WTC11 (cell line): Measurements from ENCODE around the gene TAL2. TPM values are rescaled to one million over a fixed set of nuclear protein-coding genes. Genes with fewer than 3 reads are reported as not detected.

ENCODE experiments used
- ATAC-seq: fragments of 200-7000 bp; cut with Tn5 transposase; 2 replicates; pipeline ENCODE4 v1.10.0; 2021; ENCODE audit warnings: mild to moderate bottlenecking, moderate library complexity
- CTCF ChIA-PET: fragments of 300-600 bp; sonication (Branson Sonifier 250); formaldehyde crosslinking; loops from one replicate; lab custom pipeline; 2021; ENCODE audit warnings: antibody characterized with exemption; lab: Charles Lee
- POLR2A ChIA-PET: fragments of 350-600 bp; sonication (Branson Sonifier 250); formaldehyde crosslinking; loops from one replicate; lab custom pipeline; 2021; ENCODE audit warnings: antibody characterized with exemption; lab: Charles Lee
- DNase-seq: peaks from one replicate; pipeline ENCODE4 v3.0.0; 2021; ENCODE audit warnings: low spot score
- H3K27ac Mint-ChIP-seq: 2 replicates; pipeline ENCODE4 v1.8.0; 2021; ENCODE audit warnings: mixed read lengths
- H3K27me3 Mint-ChIP-seq: 2 replicates; pipeline ENCODE4 v1.8.0; 2021; ENCODE audit warnings: low read depth, mild to moderate bottlenecking, moderate library complexity, mixed read lengths
- H3K36me3 Mint-ChIP-seq: 2 replicates; pipeline ENCODE4 v1.8.0; 2021; ENCODE audit warnings: mixed read lengths
- H3K4me1 Mint-ChIP-seq: 2 replicates; pipeline ENCODE4 v1.8.0; 2022; ENCODE audit warnings: mixed read lengths
- H3K4me3 Mint-ChIP-seq: 2 replicates; pipeline ENCODE4 v1.8.0; 2021; ENCODE audit warnings: mild to moderate bottlenecking, moderate library complexity, mixed read lengths
- H3K9me3 Mint-ChIP-seq: 2 replicates; pipeline ENCODE4 v1.8.0; 2021; ENCODE audit warnings: mixed read lengths
- AR ChIP-seq: fragments of 250-450 bp; sonication (Bioruptor Pico); IDR thresholded peaks from 2 replicates; pipeline ENCODE4 v1.9.0; 2021; ENCODE audit warnings: mild to moderate bottlenecking
- ATF1 ChIP-seq: sonication (generic); formaldehyde crosslinking; IDR thresholded peaks from 2 replicates; pipeline ENCODE4 v1.8.1; 2023; ENCODE audit warnings: mild to moderate bottlenecking, moderate library complexity, missing genetic modification reagents
- CREB1 ChIP-seq: sonication (generic); formaldehyde crosslinking; IDR thresholded peaks from 2 replicates; pipeline ENCODE4 v1.8.0; 2023; ENCODE audit warnings: mild to moderate bottlenecking, missing genetic modification reagents
- E2F5 ChIP-seq: sonication (generic); formaldehyde crosslinking; IDR thresholded peaks from 2 replicates; pipeline ENCODE4 v1.8.1; 2022; ENCODE audit warnings: mild to moderate bottlenecking, moderate library complexity, missing genetic modification reagents
- ESRRA ChIP-seq: sonication (generic); formaldehyde crosslinking; IDR thresholded peaks from 2 replicates; pipeline ENCODE4 v1.8.1; 2022; ENCODE audit warnings: mild to moderate bottlenecking, missing genetic modification reagents, borderline replicate concordance
- GTF2I ChIP-seq: fragments of 250-450 bp; sonication (Bioruptor Pico); conservative IDR thresholded peaks from 2 replicates; pipeline ENCODE4 v1.4.0; 2021; ENCODE audit warnings: mild to moderate bottlenecking
- HMGXB4 ChIP-seq: sonication (generic); formaldehyde crosslinking; IDR thresholded peaks from 2 replicates; pipeline ENCODE4 v1.8.1; 2023; ENCODE audit warnings: mild to moderate bottlenecking, moderate library complexity, missing genetic modification reagents
- IRF1 ChIP-seq: sonication (generic); formaldehyde crosslinking; IDR thresholded peaks from 2 replicates; pipeline ENCODE4 v1.8.0; 2023; ENCODE audit warnings: missing genetic modification reagents
- MLX ChIP-seq: sonication (generic); formaldehyde crosslinking; IDR thresholded peaks from 2 replicates; pipeline ENCODE4 v1.8.1; 2023; ENCODE audit warnings: mild to moderate bottlenecking, missing genetic modification reagents, moderate library complexity
- MYBL2 ChIP-seq: sonication (generic); formaldehyde crosslinking; IDR thresholded peaks from 2 replicates; pipeline ENCODE4 v1.8.1; 2023; ENCODE audit warnings: mild to moderate bottlenecking, moderate library complexity, missing genetic modification reagents
- PRDM15 ChIP-seq: sonication (generic); formaldehyde crosslinking; IDR thresholded peaks from 2 replicates; pipeline ENCODE4 v1.8.0; 2022; ENCODE audit warnings: missing genetic modification reagents
- SMAD3 ChIP-seq: sonication (generic); formaldehyde crosslinking; IDR thresholded peaks from 2 replicates; pipeline ENCODE4 v1.8.0; 2022; ENCODE audit warnings: missing genetic modification reagents, mild to moderate bottlenecking, borderline replicate concordance
- TP53 ChIP-seq: sonication (generic); formaldehyde crosslinking; IDR thresholded peaks from 2 replicates; pipeline ENCODE4 v1.8.1; 2023; ENCODE audit warnings: mild to moderate bottlenecking, missing genetic modification reagents
- ZNF232 ChIP-seq: sonication (generic); formaldehyde crosslinking; IDR thresholded peaks from 2 replicates; pipeline ENCODE4 v1.8.0; 2022; ENCODE audit warnings: mild to moderate bottlenecking, missing genetic modification reagents
- ZNF263 ChIP-seq: sonication (generic); formaldehyde crosslinking; IDR thresholded peaks from 2 replicates; pipeline ENCODE4 v1.8.1; 2022; ENCODE audit warnings: low read depth, mild to moderate bottlenecking, moderate library complexity, missing genetic modification reagents
- ZNF317 ChIP-seq: sonication (generic); formaldehyde crosslinking; IDR thresholded peaks from 2 replicates; pipeline ENCODE4 v1.8.1; 2023; ENCODE audit warnings: low read depth, mild to moderate bottlenecking, moderate library complexity, missing genetic modification reagents, borderline replicate concordance
- ZSCAN18 ChIP-seq: fragments of 250-450 bp; sonication (Bioruptor Pico); IDR thresholded peaks from 2 replicates; pipeline ENCODE4 v2.1.2; 2022; ENCODE audit warnings: mild to moderate bottlenecking, moderate library complexity
- total RNA-seq: library from RNA; stranded (reverse); gene quantifications from 3 replicates; pipeline ENCODE4 v1.2.3, GENCODE V29; 2021

The TAL2 gene
- total RNA-seq, 1 experiment from 2014 or later: not detected

GRCh38 chr9:105681724-105682123 is 19.5 kb downstream of the TAL2 start (continued):
- TF ChIP-seq PRDM15 (CRISPR knock-in tag): no peak

- CTCF ChIA-PET: no interaction called here
- POLR2A ChIA-PET: interaction anchor here (0.7 kb wide), 1 partner anchor 1158 kb away, joined by 3 read pairs; no protein-coding TSS in a partner anchor
- Mint-ChIP-seq H3K4me3 (no peak overlapping the region), H3K36me3 (no peaks in the 10 kb centered on the region), H3K9me3 (no peaks in the 10 kb centered on the region), H3K27me3 (no peaks in the 10 kb centered on the region), H3K4me1 (peaks cover 11% of the 10 kb centered on the region), H3K27ac (no peak overlapping the region)
- ATAC-seq: no peak
- TF ChIP-seq MLX: no peak
- no peak for TF ChIP-seq ATF1
- TF ChIP-seq ZNF263 (CRISPR knock-in tag): no peak
- no peak for TF ChIP-seq GTF2I (CRISPR knock-in tag)
- TF ChIP-seq E2F5 (CRISPR knock-in tag): no peak
- TF ChIP-seq ESRRA (CRISPR knock-in tag): no peak
- TF ChIP-seq IRF1 (CRISPR knock-in tag): no peak
- no peak for TF ChIP-seq MYBL2 (CRISPR knock-in tag)
- TF ChIP-seq ZSCAN18: no peak
- no peak for TF ChIP-seq AR
- no peak for TF ChIP-seq ZNF232 (CRISPR knock-in tag)
- TF ChIP-seq SMAD3 (CRISPR knock-in tag): no peak
- TF ChIP-seq CREB1 (CRISPR knock-in tag): no peak
- no peak for TF ChIP-seq TP53 (CRISPR knock-in tag)
- TF ChIP-seq ZNF317 (CRISPR knock-in tag): no peak
- TF ChIP-seq HMGXB4 (CRISPR knock-in tag): no peak
- DNase-seq: no peak
These were observed 21.5 kb downstream of the TAL2 start for GRCh38 chr9:105683688-105684275.
